Stomach (tissue), 9 donors: ENCODE measurements around the gene ESPNL. TPM values are rescaled to one million over a fixed set of nuclear protein-coding genes. Genes with fewer than 3 reads are reported as not detected.

ENCODE experiments used
- DNase-seq, 2 donors: peaks; one replicate each; pipeline versions ENCODE4 v3.0.0 to v3.0.0-alpha.2; 2013 to 2019
- H3K27ac ChIP-seq, 5 donors: fragments of 200-600 bp in 4 of 5; sonication (generic) in 4 of 5; one replicate each; pipeline ENCODE4 v1.5.1; 2013 to 2019; ENCODE audit warnings: mild to moderate bottlenecking in 1 of 5, moderate library complexity in 1 of 5
- H3K27me3 ChIP-seq, 3 donors: fragments of 200-600 bp; sonication (generic); one replicate each; pipeline ENCODE4 v1.5.1; 2017 to 2019; ENCODE audit warnings: mixed run types in 1 of 3
- H3K36me3 ChIP-seq, 4 donors: fragments of 200-600 bp; sonication (generic); 1 replicate in 3 of 4; 2 replicates in 1 of 4; pipeline ENCODE4 v1.5.1; 2016 to 2019
- H3K4me1 ChIP-seq, 4 donors: fragments of 200-600 bp; sonication (generic); one replicate each; pipeline ENCODE4 v1.5.1; 2016 to 2019
- H3K4me3 ChIP-seq, 4 donors: fragments of 200-600 bp; sonication (generic) in 3 of 4; one replicate each; pipeline ENCODE4 v1.5.1; 2016 to 2019; ENCODE audit warnings: mild to moderate bottlenecking in 1 of 4
- H3K9me3 ChIP-seq, 4 donors: fragments of 200-600 bp; sonication (generic); one replicate each; pipeline ENCODE4 v1.5.1; 2016 to 2019
- CTCF ChIP-seq, 7 experiments: fragments of 450-650 bp in 4 of 7; fragments of 200-600 bp in 3 of 7; sonication (generic) in 3 of 7; IDR thresholded peaks; one replicate each; pipeline ENCODE4 v1.5.1; 2016 to 2019; ENCODE audit warnings: antibody characterized with exemption in 7 of 7, control low read depth in 2 of 7, mild to moderate bottlenecking in 1 of 7
- EP300 ChIP-seq: sonication (generic); formaldehyde crosslinking; IDR thresholded peaks from one replicate; pipeline ENCODE4 v1.6.1; 2017; ENCODE audit warnings: antibody characterized with exemption
- POLR2A ChIP-seq, 4 donors: fragments of 450-650 bp; IDR thresholded peaks; one replicate each; pipeline ENCODE4 v1.6.1; 2016; ENCODE audit warnings: antibody characterized with exemption in 4 of 4, control low read depth in 2 of 4, mild to moderate bottlenecking in 1 of 4, moderate library complexity in 1 of 4
- POLR2AphosphoS5 ChIP-seq, 3 donors: sonication (generic); formaldehyde crosslinking; IDR thresholded peaks; one replicate each; pipeline ENCODE4 v1.6.1; 2016; ENCODE audit warnings: antibody characterized with exemption in 3 of 3
- WGBS, 5 donors: extraction: QIAGEN DNeasy Blood & Tissue Kit in 3 of 5; methylation state at CpG; one replicate each; pipeline versions ENCODE4 v1.1.5 to v1.1.7; 2013 to 2018; 5-methylcytosine and 5-hydroxymethylcytosine counted together
- intact Hi-C: fragments of 100-400 bp; cut with DNase I; formaldehyde crosslinking; loops from one replicate; pipeline ENCODE4 v1.15.1; 2023; ENCODE audit warnings: low total_unique reads
- polyA plus RNA-seq, 3 donors: library from polyadenylated mRNA; stranded (reverse); fragments of 200-250 nt; gene quantifications; one replicate each; pipeline ENCODE4 v1.2.3, GENCODE V29; 2013
- total RNA-seq, 5 donors: library from RNA; depleted of rRNA; stranded (reverse); fragments of >200 nt; gene quantifications; one replicate each; pipeline versions ENCODE4 v1.1.0 to v1.2.3, GENCODE V29; 2014 to 2016
- donor health status: healthy with polysubstance abuse.
- donor health status: Bipolar disorder and iron deficiency.
- donor health status: healthy.

Gene ESPNL
- total and polyA plus RNA-seq, 8 donors, result 0.05 to 1.3 (median 0.31) TPM; not detected in 3

DNA sequence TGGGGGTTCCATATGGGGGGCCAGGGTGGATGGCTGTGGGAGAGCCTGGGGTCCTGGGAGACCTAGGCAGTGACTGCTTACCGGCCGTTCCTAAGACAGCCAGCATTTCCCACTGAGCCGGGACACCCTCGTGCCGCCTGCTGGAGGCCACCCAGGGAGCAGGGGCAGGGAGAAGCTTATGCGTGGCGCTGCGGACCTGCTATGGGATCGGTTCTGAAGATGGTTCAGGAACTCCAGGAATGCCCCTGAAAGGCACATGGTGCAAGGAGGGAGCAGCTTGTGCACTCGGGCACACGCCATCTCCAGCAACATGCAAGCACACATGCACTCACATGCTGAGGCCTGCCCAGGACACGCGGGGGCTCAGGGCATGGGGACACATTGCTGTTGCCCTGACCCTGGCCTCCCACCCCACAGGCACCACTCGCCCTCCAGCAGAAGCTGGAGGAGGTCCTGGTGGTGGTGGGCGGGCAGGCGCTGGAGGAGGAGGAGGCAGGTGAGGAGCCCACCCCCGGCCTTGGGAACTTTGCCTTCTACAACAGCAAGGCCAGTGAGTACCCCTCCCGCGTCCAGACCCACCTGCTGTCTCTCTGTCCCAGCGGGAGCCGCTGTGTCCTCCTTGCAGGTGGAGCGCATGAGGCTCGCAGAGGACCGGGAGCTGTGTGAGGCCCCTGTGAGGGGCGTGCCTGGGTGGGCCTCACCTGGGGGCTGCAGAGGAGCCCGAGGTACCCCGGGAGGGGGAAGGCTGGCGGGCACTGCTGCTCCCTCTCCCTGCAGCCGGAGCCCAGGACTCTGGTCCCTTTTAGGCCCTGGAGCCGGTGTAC, 42.5 kb downstream of the ESPNL start:
- peak overlapping the region in 2 of 5 donors; percentile 22 to 67 for H3K27ac ChIP-seq
- no peak for DNase-seq
- 83 to 89% (median 86%) methylated on average over 9 to 30 of the region's 30 CpGs for WGBS, 5 donors

GRCh38 chr2:238143239-238143951, 43.3 kb downstream of the ESPNL start:
- DNase-seq, result no peak
- TF ChIP-seq EP300 (no peak), POLR2A (IDR thresholded peaks at IDR 0.05) (no peak), POLR2AphosphoS5 (IDR thresholded peaks at IDR 0.05) (no peak), CTCF (IDR thresholded peaks at IDR 0.05) (no peak)
- H3K4me3 ChIP-seq, result no peak overlapping the region
- H3K27ac ChIP-seq, result peak overlapping the region in 1 of 5 donors; percentile 67
- intact Hi-C loops, result no loop called here
- H3K36me3 ChIP-seq, result no peaks in the 10 kb centered on the region
- WGBS, 5 donors, result 71 to 77% (median 75%) methylated on average over 11 to 20 of the region's 20 CpGs
- H3K27me3 ChIP-seq, result no peaks in the 10 kb centered on the region
- H3K9me3 ChIP-seq, result no peaks in the 10 kb centered on the region
- H3K4me1 ChIP-seq, result peaks cover 8 to 47% (median 27%) of the 10 kb centered on the region in 4 donors

More for the DNA sequence above, 42.5 kb downstream of the ESPNL start:
- intact Hi-C loops, result no loop called here
- no peak overlapping the region for H3K4me3 ChIP-seq
- peaks cover 8 to 52% (median 31%) of the 10 kb centered on the region in 4 donors for H3K4me1 ChIP-seq
- no peaks in the 10 kb centered on the region for H3K9me3 ChIP-seq
- H3K27me3 ChIP-seq, result no peaks in the 10 kb centered on the region
- H3K36me3 ChIP-seq, result no peaks in the 10 kb centered on the region
- TF ChIP-seq EP300, result no peak

DNA sequence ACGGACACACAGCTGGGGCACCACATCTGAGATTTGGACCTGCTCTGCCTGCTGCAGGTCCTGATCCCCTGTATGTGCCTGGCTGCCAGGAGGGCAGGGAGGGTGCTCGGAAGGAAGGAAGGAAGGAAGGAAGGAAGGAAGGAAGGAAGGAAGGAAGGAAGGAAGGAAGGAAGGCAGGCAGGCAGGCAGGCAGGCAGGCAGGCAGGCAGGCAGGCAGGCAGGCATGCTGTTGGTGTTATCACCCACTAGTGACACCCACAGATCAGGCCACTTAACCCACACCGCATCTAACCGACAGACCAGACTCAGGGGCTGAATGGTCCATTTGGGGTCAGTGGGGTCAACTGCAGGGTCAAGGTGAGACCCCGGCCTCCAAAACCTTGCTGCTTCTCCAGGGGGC, 44.1 kb downstream of the ESPNL start:
- H3K9me3 ChIP-seq, result no peaks in the 10 kb centered on the region
- no peak overlapping the region for H3K27ac ChIP-seq
- no peaks in the 10 kb centered on the region for H3K27me3 ChIP-seq
- 73 to 93% (median 90%) methylated on average over 2 to 5 of the region's 5 CpGs for WGBS, 5 donors
- intact Hi-C loops, result no loop called here
- no peak for DNase-seq
- H3K36me3 ChIP-seq, result no peaks in the 10 kb centered on the region
- TF ChIP-seq POLR2AphosphoS5 (IDR thresholded peaks at IDR 0.05) (no peak), POLR2A (IDR thresholded peaks at IDR 0.05) (no peak), CTCF (IDR thresholded peaks at IDR 0.05) (no peak), EP300 (no peak)
- H3K4me3 ChIP-seq, result no peak overlapping the region
- peaks cover 8 to 39% (median 22%) of the 10 kb centered on the region in 4 donors for H3K4me1 ChIP-seq

DNA sequence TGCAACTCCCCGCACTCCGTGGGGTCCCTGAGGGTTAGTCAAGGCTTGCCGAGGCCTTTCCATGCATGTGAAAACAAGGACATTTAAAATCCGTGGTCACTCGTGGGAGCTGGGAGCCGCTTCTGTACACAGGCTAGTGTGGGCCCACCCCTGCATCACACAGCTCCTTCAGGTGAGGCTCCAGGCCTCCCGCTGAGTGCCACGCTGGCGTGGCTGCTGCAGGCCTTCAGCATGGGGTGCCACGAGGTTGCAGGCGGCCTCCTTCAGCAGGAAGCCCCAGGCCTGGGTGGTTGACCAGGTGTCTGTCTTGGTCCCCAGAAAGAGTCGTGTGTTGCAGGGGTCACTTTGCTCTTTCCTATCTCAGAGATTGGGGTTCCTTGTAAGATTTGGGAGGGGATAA, 44.9 kb downstream of the ESPNL start:
- no peaks in the 10 kb centered on the region for H3K36me3 ChIP-seq
- H3K4me3 ChIP-seq, result no peak overlapping the region
- intact Hi-C loops, result no loop called here
- no peaks in the 10 kb centered on the region for H3K27me3 ChIP-seq
- DNase-seq, result no peak
- H3K9me3 ChIP-seq, result no peaks in the 10 kb centered on the region
- 81 to 96% (median 87%) methylated on average over 7 to 12 of the region's 12 CpGs for WGBS, 5 donors
- H3K4me1 ChIP-seq, result peaks cover 8 to 33% (median 22%) of the 10 kb centered on the region in 4 donors
- TF ChIP-seq EP300 (no peak), POLR2AphosphoS5 (IDR thresholded peaks at IDR 0.05) (no peak), POLR2A (IDR thresholded peaks at IDR 0.05) (no peak), CTCF (IDR thresholded peaks at IDR 0.05) (no peak)
- H3K27ac ChIP-seq, result no peak overlapping the region
